WTC11 (cell line): Measurements from ENCODE around the gene C4BPA. TPM values are rescaled to one million over a fixed set of nuclear protein-coding genes. Genes with fewer than 3 reads are reported as not detected.

Source experiments
- ATAC-seq: fragments of 200-7000 bp; cut with Tn5 transposase; 2 replicates; pipeline ENCODE4 v1.10.0; 2021; ENCODE audit warnings: mild to moderate bottlenecking, moderate library complexity
- CTCF ChIA-PET: fragments of 300-600 bp; sonication (Branson Sonifier 250); formaldehyde crosslinking; loops from one replicate; lab custom pipeline; 2021; ENCODE audit warnings: antibody characterized with exemption; lab: Charles Lee
- POLR2A ChIA-PET: fragments of 350-600 bp; sonication (Branson Sonifier 250); formaldehyde crosslinking; loops from one replicate; lab custom pipeline; 2021; ENCODE audit warnings: antibody characterized with exemption; lab: Charles Lee
- DNase-seq: peaks from one replicate; pipeline ENCODE4 v3.0.0; 2021; ENCODE audit warnings: low spot score
- H3K27ac Mint-ChIP-seq: 2 replicates; pipeline ENCODE4 v1.8.0; 2021; ENCODE audit warnings: mixed read lengths
- H3K27me3 Mint-ChIP-seq: 2 replicates; pipeline ENCODE4 v1.8.0; 2021; ENCODE audit warnings: low read depth, mild to moderate bottlenecking, moderate library complexity, mixed read lengths
- H3K36me3 Mint-ChIP-seq: 2 replicates; pipeline ENCODE4 v1.8.0; 2021; ENCODE audit warnings: mixed read lengths
- H3K4me1 Mint-ChIP-seq: 2 replicates; pipeline ENCODE4 v1.8.0; 2022; ENCODE audit warnings: mixed read lengths
- H3K4me3 Mint-ChIP-seq: 2 replicates; pipeline ENCODE4 v1.8.0; 2021; ENCODE audit warnings: mild to moderate bottlenecking, moderate library complexity, mixed read lengths
- H3K9me3 Mint-ChIP-seq: 2 replicates; pipeline ENCODE4 v1.8.0; 2021; ENCODE audit warnings: mixed read lengths
- ETV6 ChIP-seq: sonication (generic); formaldehyde crosslinking; IDR thresholded peaks from 2 replicates; pipeline ENCODE4 v1.8.1; 2022; ENCODE audit warnings: mild to moderate bottlenecking, missing genetic modification reagents
- FOXJ3 ChIP-seq: sonication (generic); formaldehyde crosslinking; IDR thresholded peaks from 2 replicates; pipeline ENCODE4 v1.9.0; 2021; ENCODE audit warnings: missing genetic modification reagents, mild to moderate bottlenecking, borderline replicate concordance
- FOXP1 ChIP-seq: sonication (generic); formaldehyde crosslinking; IDR thresholded peaks from 2 replicates; pipeline ENCODE4 v1.8.0; 2022; ENCODE audit warnings: missing genetic modification reagents, mild to moderate bottlenecking, moderate library complexity, borderline replicate concordance
- GRHL2 ChIP-seq: fragments of 250-450 bp; sonication (Bioruptor Pico); IDR thresholded peaks from 2 replicates; pipeline ENCODE4 v1.8.0; 2022; ENCODE audit warnings: mild to moderate bottlenecking, moderate library complexity; ENCODE audit not compliant: insufficient replicate concordance, severe bottlenecking
- JUN ChIP-seq: sonication (generic); formaldehyde crosslinking; IDR thresholded peaks from 2 replicates; pipeline ENCODE4 v1.8.0; 2023; ENCODE audit warnings: mild to moderate bottlenecking, missing genetic modification reagents
- NR2C2 ChIP-seq: sonication (generic); formaldehyde crosslinking; IDR thresholded peaks from 2 replicates; pipeline ENCODE4 v1.8.0; 2022; ENCODE audit warnings: mild to moderate bottlenecking, missing genetic modification reagents
- ZNF232 ChIP-seq: sonication (generic); formaldehyde crosslinking; IDR thresholded peaks from 2 replicates; pipeline ENCODE4 v1.8.0; 2022; ENCODE audit warnings: mild to moderate bottlenecking, missing genetic modification reagents
- ZNF396 ChIP-seq: fragments of 250-450 bp; sonication (Bioruptor Pico); IDR thresholded peaks from 2 replicates; pipeline ENCODE4 v1.8.0; 2021; ENCODE audit warnings: mild to moderate bottlenecking, moderate library complexity, borderline replicate concordance
- ZSCAN18 ChIP-seq: fragments of 250-450 bp; sonication (Bioruptor Pico); IDR thresholded peaks from 2 replicates; pipeline ENCODE4 v2.1.2; 2022; ENCODE audit warnings: mild to moderate bottlenecking, moderate library complexity
- total RNA-seq: library from RNA; stranded (reverse); gene quantifications from 3 replicates; pipeline ENCODE4 v1.2.3, GENCODE V29; 2021
- TF ChIP-seq, protein P1 (sequence below): fragments of 250-450 bp; sonication (Bioruptor Pico); IDR thresholded peaks from 2 replicates; pipeline ENCODE4 v1.8.0; 2021; ENCODE audit warnings: mild to moderate bottlenecking

The C4BPA gene
- total RNA-seq, 1 experiment from 2014 or later = 0.39 TPM

GRCh38 chr1:207194197-207194596 lies 90.2 kb downstream of the C4BPA start:
- H3K27me3 Mint-ChIP-seq = peaks cover 3% of the 10 kb centered on the region; the same call in 1 of the 2 replicates
- ChIA-PET CTCF (no interaction called here), POLR2A (no interaction called here)
- no peak overlapping the region for H3K27ac Mint-ChIP-seq
- peaks cover 20% of the 10 kb centered on the region for H3K9me3 Mint-ChIP-seq
- peaks cover 4% of the 10 kb centered on the region; the same call in 1 of the 2 replicates for H3K36me3 Mint-ChIP-seq
- TF ChIP-seq ZNF232 (CRISPR knock-in tag) (no peak), ETV6 (CRISPR knock-in tag) (no peak), JUN (CRISPR knock-in tag) (no peak), NR2C2 (CRISPR knock-in tag) (no peak), FOXJ3 (CRISPR knock-in tag) (no peak), ZNF396 (CRISPR knock-in tag) (no peak), GRHL2 (CRISPR knock-in tag) (no peak), ZSCAN18 (CRISPR knock-in tag) (no peak), FOXP1 (CRISPR knock-in tag) (no peak)
- TF ChIP-seq, protein P1, sequence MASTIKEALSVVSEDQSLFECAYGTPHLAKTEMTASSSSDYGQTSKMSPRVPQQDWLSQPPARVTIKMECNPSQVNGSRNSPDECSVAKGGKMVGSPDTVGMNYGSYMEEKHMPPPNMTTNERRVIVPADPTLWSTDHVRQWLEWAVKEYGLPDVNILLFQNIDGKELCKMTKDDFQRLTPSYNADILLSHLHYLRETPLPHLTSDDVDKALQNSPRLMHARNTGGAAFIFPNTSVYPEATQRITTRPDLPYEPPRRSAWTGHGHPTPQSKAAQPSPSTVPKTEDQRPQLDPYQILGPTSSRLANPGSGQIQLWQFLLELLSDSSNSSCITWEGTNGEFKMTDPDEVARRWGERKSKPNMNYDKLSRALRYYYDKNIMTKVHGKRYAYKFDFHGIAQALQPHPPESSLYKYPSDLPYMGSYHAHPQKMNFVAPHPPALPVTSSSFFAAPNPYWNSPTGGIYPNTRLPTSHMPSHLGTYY (CRISPR knock-in tag) = no peak
- H3K4me1 Mint-ChIP-seq = no peaks in the 10 kb centered on the region
- H3K4me3 Mint-ChIP-seq = no peak overlapping the region
- no peak for DNase-seq
- no peak for ATAC-seq

Other genes starting within 250 kb of the C4BPA start
- gene IL20, start 238.6 kb upstream of the C4BPA start, total RNA-seq = not detected in 3 replicates
- not detected in 3 replicates for gene IL24, start 206.8 kb upstream of the C4BPA start, total RNA-seq
- 0.37 to 1.0 TPM (median 0.71 TPM) in 3 replicates for gene FCMR, start 182.3 kb upstream of the C4BPA start, total RNA-seq
- gene PIGR, start 157.8 kb upstream of the C4BPA start, total RNA-seq = 1.8 to 2.2 TPM (median 1.9 TPM) in 3 replicates
- not detected in 3 replicates for gene FCAMR, start 133.8 kb upstream of the C4BPA start, total RNA-seq
- gene C1orf116, start 71.5 kb upstream of the C4BPA start, total RNA-seq = 2.3 to 2.7 TPM (median 2.4 TPM) in 3 replicates
- 9.8 to 12.0 TPM (median 10.2 TPM) in 3 replicates for gene YOD1, start 53.0 kb upstream of the C4BPA start, total RNA-seq
- gene PFKFB2, start 51.0 kb upstream of the C4BPA start, total RNA-seq = 16.8 to 21.0 TPM (median 20.9 TPM) in 3 replicates
- 0.26 to 0.30 TPM in 2 of 3 replicates, not detected in the other for gene C4BPB, start 15.4 kb upstream of the C4BPA start, total RNA-seq
- 17.2 to 18.8 TPM (median 18.1 TPM) in 3 replicates for gene CD55, start 217.4 kb downstream of the C4BPA start, total RNA-seq